Aorta (tissue), 5 donors: ENCODE data around the gene ATP6AP2. TPM values are rescaled to one million over a fixed set of nuclear protein-coding genes. Genes with fewer than 3 reads are reported as not detected.
"Not testable (repeated sequence)": the region's sequence is repeated elsewhere in the genome, so short reads cannot be mapped to it uniquely, and the experiment has no call there.

ENCODE experiments used
- ATAC-seq: fragments of 200-7000 bp; cut with Tn5 transposase; one replicate; pipeline ENCODE4 v1.9.1; 2022; ENCODE audit warnings: moderate library complexity; ENCODE audit not compliant: low FRiP score
- DNase-seq, 2 donors: peaks; one replicate each; pipeline ENCODE4 v3.0.0-alpha.2; 2020
- H3K27ac ChIP-seq, 2 donors: one replicate each; pipeline ENCODE4 v1.5.1; 2013; ENCODE audit warnings: low read length in 2 of 2, mild to moderate bottlenecking in 2 of 2, moderate library complexity in 2 of 2, control low read depth in 1 of 2, inconsistent platforms in 1 of 2, low read depth in 1 of 2
- H3K27me3 ChIP-seq, 2 donors: one replicate each; pipeline ENCODE4 v1.6.1; 2013; ENCODE audit warnings: control low read depth in 1 of 2, low read length in 1 of 2, mild to moderate bottlenecking in 1 of 2, moderate library complexity in 1 of 2; ENCODE audit not compliant: insufficient read depth in 2 of 2, control insufficient read depth in 1 of 2
- H3K36me3 ChIP-seq, 2 donors: one replicate each; pipeline ENCODE4 v1.6.1; 2013; ENCODE audit warnings: control low read depth in 1 of 2, low read length in 1 of 2, mild to moderate bottlenecking in 1 of 2; ENCODE audit not compliant: insufficient read depth in 2 of 2, control insufficient read depth in 1 of 2
- H3K4me1 ChIP-seq, 2 donors: one replicate each; pipeline ENCODE4 v1.6.1; 2013; ENCODE audit warnings: low read length in 2 of 2, control low read depth in 1 of 2, mild to moderate bottlenecking in 1 of 2, moderate library complexity in 1 of 2; ENCODE audit not compliant: insufficient read depth in 2 of 2, control insufficient read depth in 1 of 2
- H3K4me3 ChIP-seq, 2 donors: one replicate each; pipeline ENCODE4 v1.5.1; 2013; ENCODE audit warnings: low read length in 2 of 2, control low read depth in 1 of 2, mild to moderate bottlenecking in 1 of 2
- H3K9me3 ChIP-seq: one replicate; pipeline ENCODE4 v1.6.1; 2013; ENCODE audit warnings: mild to moderate bottlenecking, low read length; ENCODE audit not compliant: control insufficient read depth
- WGBS, 2 donors: extraction: QIAGEN DNeasy Blood & Tissue Kit; methylation state at CpG; one replicate each; pipeline ENCODE4 v1.1.7; 2013; 5-methylcytosine and 5-hydroxymethylcytosine counted together
- intact Hi-C, 2 donors: fragments of 100-400 bp; cut with DNase I; formaldehyde crosslinking; loops; one replicate each; pipeline versions ENCODE4 v1.14.2 to v1.15.0; 2022
- polyA plus RNA-seq, 2 donors: library from polyadenylated mRNA; stranded (reverse); fragments of 200-250 nt; gene quantifications; one replicate each; pipeline ENCODE4 v1.2.3, GENCODE V29; 2013
- total RNA-seq, 2 donors: library from RNA; stranded (reverse); fragmentation: NEBNext Ultra II Directional; extraction: Animal tissue kit (Norgen Biotek cat#: 25700); gene quantifications; one replicate each; pipeline ENCODE4 v1.2.1, GENCODE V29; 2021
- donor health status: healthy with polysubstance abuse.
- donor health status: Bipolar disorder and iron deficiency.
- donor health status: DM: no; HTN: no; CAD: no.
- donor health status: DM: no; HTN: no; CAD: no.
- donor health status: DM: yes; HTN: yes; CAD: no.

ATP6AP2 gene
- total and polyA plus RNA-seq, 4 donors = 103 to 145 (median 122) TPM

DNA sequence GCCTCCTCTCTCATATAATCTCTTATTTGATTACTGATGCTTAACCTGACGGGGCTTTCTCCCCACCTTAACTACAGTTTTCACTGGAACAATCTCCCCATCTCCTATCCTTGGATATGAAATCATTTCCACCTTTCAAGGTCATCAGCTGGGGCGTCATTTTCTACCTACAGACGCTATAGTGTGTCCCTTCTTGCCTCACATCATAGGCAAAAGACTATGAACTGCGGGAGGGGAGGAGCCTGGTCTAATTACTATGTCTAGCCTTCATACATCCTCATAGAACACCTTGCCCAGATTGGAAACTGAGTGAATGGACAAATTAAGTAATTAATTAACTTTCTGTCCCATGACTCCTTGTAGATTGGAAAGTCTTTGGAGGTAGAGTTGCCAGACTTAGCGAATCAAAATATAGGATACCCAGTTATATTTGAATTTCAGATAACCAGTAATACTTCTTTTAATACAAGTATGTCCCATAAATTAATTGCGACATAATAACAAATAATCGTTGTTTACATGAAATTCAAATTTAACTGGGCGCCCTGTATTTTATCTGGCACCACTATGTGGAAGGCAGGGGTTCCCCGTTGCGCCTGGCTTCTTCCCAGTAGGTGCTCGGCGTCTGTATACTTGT lies 752 bp upstream of the ATP6AP2 start:
- peak; percentile 70 for ATAC-seq
- WGBS, 2 donors = 13 to 28% methylated on average over 12 of the region's 12 CpGs
- peak overlapping the region; percentile 22 to 79 for H3K4me3 ChIP-seq

DNA sequence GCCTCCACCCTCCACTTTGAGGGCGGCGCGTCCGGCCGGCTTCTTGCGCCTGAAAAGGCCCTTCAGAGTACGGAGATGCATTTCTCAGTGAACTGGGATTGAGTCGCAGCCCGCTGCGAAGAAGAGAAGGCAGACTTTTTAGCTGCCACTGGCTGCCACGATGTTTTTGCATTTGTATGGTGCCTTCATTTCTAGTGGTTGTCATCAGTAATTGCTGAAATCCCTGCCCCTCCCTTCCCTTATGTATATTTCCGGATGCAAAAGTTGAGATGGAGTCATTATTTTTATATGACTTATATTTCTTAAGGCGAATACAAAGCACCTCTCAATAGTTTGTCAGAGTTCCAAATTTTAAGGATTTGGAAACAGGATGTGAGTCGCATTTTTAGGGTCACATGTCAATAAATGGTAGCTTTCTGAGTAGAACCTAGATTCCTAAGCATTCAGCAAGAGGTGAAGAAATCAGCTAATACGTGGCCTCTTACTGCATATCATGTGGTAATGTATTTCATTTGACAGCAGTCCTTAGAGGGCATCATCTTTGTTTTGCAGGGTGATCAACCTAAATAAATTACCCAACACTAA lies 658 bp downstream of the ATP6AP2 start:
- Histone ChIP-seq H3K27ac (peak overlapping the region in 1 of 2 donors; percentile 49), H3K4me1 (no peaks in the 10 kb centered on the region), H3K9me3 (no peaks in the 10 kb centered on the region), H3K36me3 (no peaks in the 10 kb centered on the region), H3K27me3 (no peaks in the 10 kb centered on the region), H3K4me3 (peak overlapping the region; percentile 53 to 77)
- intact Hi-C loops = no loop called here
- 2 to 22% methylated on average over 15 of the region's 15 CpGs for WGBS, 2 donors
- DNase-seq = no peak
- ATAC-seq = no peak

More for the DNA sequence above, 752 bp upstream of the ATP6AP2 start:
- DNase-seq = no peak
- H3K36me3 ChIP-seq = no peaks in the 10 kb centered on the region
- peak overlapping the region in 1 of 2 donors; percentile 89 for H3K27ac ChIP-seq
- intact Hi-C loops = no loop called here
- no peaks in the 10 kb centered on the region for H3K4me1 ChIP-seq
- no peaks in the 10 kb centered on the region for H3K9me3 ChIP-seq
- H3K27me3 ChIP-seq = no peaks in the 10 kb centered on the region

DNA sequence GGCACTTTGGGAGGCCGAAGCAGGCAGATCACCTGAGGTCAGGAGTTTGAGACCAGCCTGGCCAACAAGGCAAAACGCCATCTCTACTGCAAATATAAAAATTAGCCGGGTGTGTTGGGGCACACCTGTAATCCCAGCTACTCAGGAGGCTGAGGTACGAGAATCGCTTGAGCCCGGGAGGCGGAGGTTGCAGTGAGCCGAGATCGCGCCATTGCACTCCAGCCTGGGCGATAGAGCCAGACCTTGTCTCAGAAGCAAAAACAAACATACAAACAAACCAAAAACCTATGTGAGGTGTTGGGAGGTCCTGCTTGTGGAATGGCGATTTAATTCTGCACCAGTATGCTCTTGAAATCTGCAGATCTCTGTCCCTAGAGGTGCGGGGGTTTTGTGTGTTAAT lies 1.4 kb downstream of the ATP6AP2 start:
- H3K4me1 ChIP-seq, H3K4me3 ChIP-seq, H3K27me3 ChIP-seq, DNase-seq, H3K27ac ChIP-seq, H3K9me3 ChIP-seq, ATAC-seq, H3K36me3 ChIP-seq, intact Hi-C loops: not testable (repeated sequence)
- WGBS, 2 donors = 88 to 90% methylated on average over 13 of the region's 13 CpGs

DNA sequence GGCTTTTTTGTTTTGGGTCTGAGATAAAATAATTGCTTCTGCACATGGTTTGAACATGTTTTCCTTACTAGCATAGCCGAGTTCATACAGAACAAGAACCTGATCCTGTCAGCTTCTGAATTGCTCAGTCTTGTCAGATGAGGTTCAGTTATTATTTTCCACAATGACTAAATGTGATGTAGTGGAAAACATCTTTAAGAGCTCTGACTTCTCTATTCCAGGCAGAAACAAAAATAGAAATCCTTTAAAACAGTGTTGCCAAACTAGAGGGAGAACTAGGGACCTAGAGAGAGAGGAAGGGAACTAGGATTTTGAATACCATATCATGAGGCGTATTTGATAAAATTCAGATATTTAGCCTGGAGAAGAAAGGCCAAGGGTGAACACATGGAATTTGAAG lies 2.0 kb downstream of the ATP6AP2 start:
- Histone ChIP-seq H3K4me3 (no peak overlapping the region), H3K36me3 (no peaks in the 10 kb centered on the region), H3K9me3 (no peaks in the 10 kb centered on the region), H3K27me3 (no peaks in the 10 kb centered on the region), H3K4me1 (no peaks in the 10 kb centered on the region), H3K27ac (no peak overlapping the region)
- ATAC-seq (no peak), DNase-seq (no peak)
- intact Hi-C loops = no loop called here
- 67% methylated on average over 2 of the region's 2 CpGs for WGBS, 2 donors

DNA sequence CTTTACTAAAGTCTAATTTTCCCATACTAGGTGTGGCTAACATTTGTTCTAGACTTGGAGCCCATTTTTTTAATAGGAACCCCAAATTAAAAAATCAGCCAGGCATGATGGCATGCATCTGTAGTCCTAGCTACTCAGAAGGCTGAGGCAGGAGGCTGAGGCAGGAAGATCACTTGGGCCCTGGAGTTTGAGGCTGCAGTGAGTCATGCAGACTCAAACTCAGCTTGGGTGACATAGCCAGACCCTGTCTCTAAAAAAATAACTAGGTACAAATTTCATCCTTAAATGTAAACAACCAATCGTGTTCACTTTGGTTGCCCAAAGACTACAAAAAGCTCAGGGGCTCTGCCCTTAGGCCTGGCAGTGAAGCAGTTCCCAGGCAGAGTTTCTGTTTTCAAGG lies 6.9 kb downstream of the ATP6AP2 start:
- DNase-seq, H3K36me3 ChIP-seq, H3K4me3 ChIP-seq, H3K27me3 ChIP-seq, intact Hi-C loops, H3K9me3 ChIP-seq, H3K4me1 ChIP-seq, ATAC-seq, H3K27ac ChIP-seq: not testable (repeated sequence)
- 54 to 67% methylated on average over 1 of the region's 1 CpG for WGBS, 2 donors

DNA sequence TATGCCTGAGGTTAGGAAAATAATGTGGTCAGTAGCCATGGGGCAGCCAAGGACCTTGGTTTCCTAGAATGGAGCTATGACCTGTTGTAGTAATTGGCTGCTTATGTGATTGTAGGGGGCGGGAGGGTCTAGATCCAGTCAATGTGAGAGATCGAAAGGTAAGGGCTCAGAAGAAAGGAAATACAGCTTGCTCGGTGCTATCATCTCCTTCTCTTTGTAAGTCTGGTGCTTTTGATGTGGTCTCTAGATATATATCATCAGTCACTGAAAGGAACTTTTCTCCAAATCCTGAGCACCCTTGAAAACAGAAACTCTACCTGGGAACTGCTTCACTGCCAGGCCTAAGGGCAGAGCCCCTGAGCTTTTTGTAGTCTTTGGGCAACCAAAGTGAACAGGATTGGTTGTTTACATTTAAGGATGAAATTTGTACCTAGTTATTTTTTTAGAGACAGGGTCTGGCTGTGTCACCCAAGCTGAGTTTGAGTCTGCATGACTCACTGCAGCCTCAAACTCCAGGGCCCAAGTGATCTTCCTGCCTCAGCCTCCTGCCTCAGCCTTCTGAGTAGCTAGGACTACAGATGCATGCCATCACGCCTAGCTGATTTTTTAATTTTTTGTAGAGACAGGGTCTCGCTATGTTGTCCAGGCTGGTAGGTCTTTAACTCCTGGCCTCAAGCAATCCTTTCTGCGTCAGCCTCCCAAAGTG lies 9.0 kb downstream of the ATP6AP2 start:
- H3K27ac ChIP-seq, H3K27me3 ChIP-seq, H3K4me1 ChIP-seq, intact Hi-C loops, H3K36me3 ChIP-seq, H3K4me3 ChIP-seq, ATAC-seq, DNase-seq, H3K9me3 ChIP-seq: not testable (repeated sequence)
- WGBS, 2 donors = 85 to 91% methylated on average over 6 of the region's 6 CpGs

DNA sequence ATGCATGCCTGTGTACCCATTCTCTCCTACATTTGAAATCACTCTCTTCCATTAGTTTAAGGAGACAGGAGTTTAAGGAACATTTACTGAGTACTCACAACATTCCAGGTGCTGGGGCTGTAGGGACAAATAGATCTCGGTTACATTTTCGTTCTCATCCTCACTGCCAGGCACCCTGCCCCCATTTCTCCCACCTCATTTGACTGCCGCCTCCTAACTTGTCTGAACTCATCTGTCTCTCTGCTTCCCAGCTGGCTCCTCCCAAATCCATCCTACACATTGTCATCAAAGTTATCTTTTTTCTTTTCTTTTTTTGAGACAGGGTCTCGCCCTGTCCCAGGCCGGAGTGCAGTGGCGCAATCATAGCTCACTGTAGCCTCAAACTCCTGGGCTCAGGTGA lies 22.7 kb downstream of the ATP6AP2 start:
- ATAC-seq (no peak), DNase-seq (no peak)
- intact Hi-C loops = no loop called here
- no peak overlapping the region for H3K4me3 ChIP-seq
- no peaks in the 10 kb centered on the region for H3K36me3 ChIP-seq
- H3K9me3 ChIP-seq = no peaks in the 10 kb centered on the region
- H3K4me1 ChIP-seq = no peaks in the 10 kb centered on the region
- no peaks in the 10 kb centered on the region for H3K27me3 ChIP-seq
- WGBS, 2 donors = 88 to 97% methylated on average over 6 of the region's 6 CpGs
- no peak overlapping the region for H3K27ac ChIP-seq

DNA sequence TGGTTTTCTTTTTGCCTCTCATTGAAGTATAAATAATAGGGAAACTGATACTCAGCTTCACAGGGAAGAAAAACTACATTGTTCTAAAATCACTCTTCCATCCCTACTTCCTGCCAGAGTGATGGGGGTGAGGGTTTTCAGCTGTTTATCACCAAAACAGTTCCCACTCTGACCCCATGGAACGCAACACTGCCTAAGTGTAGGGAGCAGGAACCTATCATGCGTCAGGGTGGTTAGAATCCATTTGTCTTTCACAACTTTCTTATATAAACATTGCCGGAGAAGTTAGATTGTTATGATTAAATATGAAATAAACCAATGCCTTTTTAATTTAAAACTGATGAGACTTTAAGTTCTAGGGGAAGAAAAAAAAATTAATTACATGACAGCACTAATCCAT lies 26.6 kb downstream of the ATP6AP2 start:
- no peak for ATAC-seq
- WGBS, 2 donors = 62 to 75% methylated on average over 3 of the region's 3 CpGs

DNA sequence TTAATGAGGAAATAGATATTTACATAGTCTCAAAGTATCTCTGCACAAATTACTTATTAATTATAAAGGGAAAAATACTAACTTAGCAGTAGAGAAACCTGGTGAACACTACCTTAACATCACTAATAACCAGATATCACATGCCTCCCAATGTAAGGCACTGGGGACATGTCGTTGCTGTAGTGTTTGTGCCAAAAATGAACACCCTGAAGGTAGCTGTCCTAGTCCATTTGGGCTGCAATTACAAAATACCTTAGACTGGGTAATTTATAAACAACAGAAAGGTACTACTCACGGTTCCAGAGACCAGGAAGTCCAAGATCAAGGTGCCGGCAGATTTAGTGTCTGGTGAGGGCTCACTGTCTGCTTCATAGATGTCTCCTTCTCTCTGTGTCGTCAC lies 31.7 kb downstream of the ATP6AP2 start:
- ATAC-seq (no peak), DNase-seq (no peak)
- H3K27me3 ChIP-seq = no peaks in the 10 kb centered on the region
- no peak overlapping the region for H3K27ac ChIP-seq
- H3K36me3 ChIP-seq = no peaks in the 10 kb centered on the region
- intact Hi-C loops = no loop called here
- H3K9me3 ChIP-seq = no peaks in the 10 kb centered on the region
- no peak overlapping the region for H3K4me3 ChIP-seq
- 59 to 65% methylated on average over 4 of the region's 4 CpGs for WGBS, 2 donors
- H3K4me1 ChIP-seq = no peaks in the 10 kb centered on the region

More for the DNA sequence above, 26.6 kb downstream of the ATP6AP2 start:
- intact Hi-C loops = no loop called here
- Histone ChIP-seq H3K4me3 (no peak overlapping the region), H3K9me3 (no peaks in the 10 kb centered on the region), H3K27ac (no peak overlapping the region), H3K4me1 (no peaks in the 10 kb centered on the region), H3K27me3 (no peaks in the 10 kb centered on the region), H3K36me3 (no peaks in the 10 kb centered on the region)
- DNase-seq = no peak
